Measurements from ENCODE around the gene IRF1. TPM values are rescaled to one million over a fixed set of nuclear protein-coding genes. Genes with fewer than 3 reads are reported as not detected.

The IRF1 gene
- total RNA-seq, 2 experiments from 2014 or later, result 1,212 to 1,234 TPM

- peak in 1 of 14 experiments; percentile 1 for DNase-seq
- Histone ChIP-seq H3K27ac (ENCODE audit: low read depth in 1 of 2, low read length in 2 of 2) (peak overlapping the region; percentile 49 to 93), H3K27me3 (ENCODE audit: control insufficient read depth in 1 of 2, insufficient read depth in 2 of 2, low read length in 2 of 2) (no peaks in the 10 kb centered on the region), H3K4me1 (ENCODE audit: insufficient read depth, low read length) (peaks cover 68% of the 10 kb centered on the region), H3K4me3 (ENCODE audit: low read length) (no peak overlapping the region), H3K9me3 (ENCODE audit: control insufficient read depth in 1 of 2, insufficient read depth in 1 of 2, low read length in 2 of 2) (no peaks in the 10 kb centered on the region), H3K36me3 (ENCODE audit: insufficient read depth, low read length) (peaks cover 12% of the 10 kb centered on the region)
- Mint-ChIP-seq H3K36me3 (ENCODE audit: low read depth) (peaks cover 17% of the 10 kb centered on the region), H3K4me3 (peak overlapping the region; percentile 97), H3K27me3 (no peaks in the 10 kb centered on the region), H3K4me1 (ENCODE audit: low read depth) (peaks cover 64% of the 10 kb centered on the region), H3K9me3 (no peaks in the 10 kb centered on the region), H3K27ac (peak overlapping the region; percentile 97)
- POLR2A ChIA-PET, result interaction anchor here (5.5 to 25.5 kb wide), 4 partner anchors 13 to 85 kb away, joined by 79 to 645 read pairs (median 486); partner anchors contain the start of gene IRF1
- CTCF ChIA-PET, result no interaction called here
- TF ChIP-seq CTCF (IDR thresholded peaks at IDR 0.05), result no peak
- intact Hi-C loops (cut with DNase I, micrococcal nuclease), result loop anchor here in 1 of 2 experiments (5.0 to 10.0 kb wide), 2 partner anchors 202 to 1731 kb away; partner anchors contain the start of genes PPP2CA and SLC22A4
- no peak for ATAC-seq (ENCODE audit: poor library complexity)
Measured at GRCh38 chr5:132493821-132494220, 3.2 kb upstream of the IRF1 start.

GRCh38 chr5:132493241-132493640, 2.7 kb upstream of the IRF1 start:
- intact Hi-C loops (cut with DNase I, micrococcal nuclease), result loop anchor here in 1 of 2 experiments (5.0 to 10.0 kb wide), 2 partner anchors 201 to 1732 kb away; partner anchors contain the start of genes PPP2CA and SLC22A4
- Mint-ChIP-seq H3K36me3 (ENCODE audit: low read depth) (peaks cover 23% of the 10 kb centered on the region), H3K27me3 (no peaks in the 10 kb centered on the region), H3K27ac (peak overlapping the region; percentile 97), H3K4me3 (peak overlapping the region; percentile 97), H3K9me3 (no peaks in the 10 kb centered on the region), H3K4me1 (ENCODE audit: low read depth) (peaks cover 70% of the 10 kb centered on the region)
- no peak for TF ChIP-seq CTCF (IDR thresholded peaks at IDR 0.05)
- no peak for ATAC-seq (ENCODE audit: poor library complexity)
- H3K27me3 ChIP-seq (ENCODE audit: control insufficient read depth in 1 of 2, insufficient read depth in 2 of 2, low read length in 2 of 2), result no peaks in the 10 kb centered on the region
- no peaks in the 10 kb centered on the region for H3K9me3 ChIP-seq (ENCODE audit: control insufficient read depth in 1 of 2, insufficient read depth in 1 of 2, low read length in 2 of 2)
- peak overlapping the region; percentile 10 to 93 for H3K27ac ChIP-seq (ENCODE audit: low read depth in 1 of 2, low read length in 2 of 2)
- H3K4me1 ChIP-seq (ENCODE audit: insufficient read depth, low read length), result peaks cover 70% of the 10 kb centered on the region
- ChIA-PET POLR2A (interaction anchor here (1.4 to 25.5 kb wide), 6 partner anchors 14 to 107 kb away, joined by 4 to 1045 read pairs (median 367); no protein-coding TSS in a partner anchor), CTCF (interaction anchor here (0.9 to 5.5 kb wide), 5 partner anchors 28 to 107 kb away, joined by 3 to 30 read pairs (median 3); no protein-coding TSS in a partner anchor)
- peak in 1 of 14 experiments; percentile 9 for DNase-seq
- H3K4me3 ChIP-seq (ENCODE audit: low read length), result no peak overlapping the region
- peaks cover 17% of the 10 kb centered on the region for H3K36me3 ChIP-seq (ENCODE audit: insufficient read depth, low read length)

- Histone ChIP-seq H3K4me1 (ENCODE audit: insufficient read depth, low read length) (peaks cover 71% of the 10 kb centered on the region), H3K27me3 (ENCODE audit: control insufficient read depth in 1 of 2, insufficient read depth in 2 of 2, low read length in 2 of 2) (no peaks in the 10 kb centered on the region), H3K27ac (ENCODE audit: low read depth in 1 of 2, low read length in 2 of 2) (peak overlapping the region; percentile 98 to 99), H3K9me3 (ENCODE audit: control insufficient read depth in 1 of 2, insufficient read depth in 1 of 2, low read length in 2 of 2) (no peaks in the 10 kb centered on the region), H3K4me3 (ENCODE audit: low read length) (peak overlapping the region; percentile 80), H3K36me3 (ENCODE audit: insufficient read depth, low read length) (peaks cover 24% of the 10 kb centered on the region)
- Mint-ChIP-seq H3K27ac (peak overlapping the region; percentile 97), H3K4me3 (peak overlapping the region; percentile 97), H3K9me3 (no peaks in the 10 kb centered on the region), H3K27me3 (no peaks in the 10 kb centered on the region), H3K36me3 (ENCODE audit: low read depth) (peaks cover 30% of the 10 kb centered on the region), H3K4me1 (ENCODE audit: low read depth) (peaks cover 76% of the 10 kb centered on the region)
- ATAC-seq (ENCODE audit: poor library complexity) (no peak), DNase-seq (peak in 1 of 14 experiments; percentile 1)
- POLR2A ChIA-PET, result interaction anchor here (1.0 to 25.5 kb wide), 9 partner anchors 13 to 255 kb away, joined by 3 to 1045 read pairs (median 188); partner anchors contain the start of genes CCNI2 and RAD50
- TF ChIP-seq CTCF (IDR thresholded peaks at IDR 0.05), result no peak
- intact Hi-C loops (cut with DNase I, micrococcal nuclease), result loop anchor here in 1 of 2 experiments (5.0 to 10.0 kb wide), 2 partner anchors 200 to 1732 kb away; partner anchors contain the start of genes PPP2CA and SLC22A4
- CTCF ChIA-PET, result interaction anchor here (0.9 to 5.5 kb wide), 5 partner anchors 27 to 106 kb away, joined by 3 to 30 read pairs (median 3); no protein-coding TSS in a partner anchor
Measured at GRCh38 chr5:132492386-132493125, 2.0 kb upstream of the IRF1 start.

Measured in CD4-positive, alpha-beta T cell (primary cell).